Inferior parietal cortex (tissue), 1 donor: ENCODE data around the gene ZNF177.
A peak's percentile ranks its signal among the peaks of the same experiment; 100 is the strongest.
"Not testable (repeated sequence)": the region's sequence is repeated elsewhere in the genome, so short reads cannot be mapped to it uniquely, and the experiment has no call there.

Experiments used
- DNase-seq: peaks from one replicate; pipeline ENCODE4 v3.0.0-alpha.2; 2016; ENCODE audit errors: extremely low spot score

The ZNF177 gene

GRCh38 chr19:9362905-9363304 lies at the start of gene ZNF177:
Gene ZNF177, plus strand, starts transcription at chr19:9363013. Its CDS starts 15,299 bp downstream, at chr19:9378312.
- DNase-seq: peak; percentile 8

GRCh38 chr19:9313756-9314155 lies 49.1 kb upstream of the ZNF177 start:
- DNase-seq: no peak

- no peak for DNase-seq
These were observed 41.5 kb upstream of the ZNF177 start for GRCh38 chr19:9321338-9321737.

GRCh38 chr19:9321756-9322155 lies 41.1 kb upstream of the ZNF177 start:
- not testable (repeated sequence) for DNase-seq

- not testable (repeated sequence) for DNase-seq
These were observed 40.6 kb upstream of the ZNF177 start for GRCh38 chr19:9322201-9322600.

- peak; percentile 89 for DNase-seq
These were observed 39.3 kb upstream of the ZNF177 start for GRCh38 chr19:9323557-9323918.

GRCh38 chr19:9323919-9324583 lies 38.8 kb upstream of the ZNF177 start, which contains the start of gene ZNF559:
Gene ZNF559, plus strand, starts transcription at chr19:9324179. Its CDS starts 14,371 bp downstream, at chr19:9338550.
- DNase-seq: peak; percentile 93

- DNase-seq: no peak
These were observed 38.2 kb upstream of the ZNF177 start for GRCh38 chr19:9324584-9324962.

GRCh38 chr19:9329999-9330398 lies 32.8 kb upstream of the ZNF177 start:
- DNase-seq: no peak

GRCh38 chr19:9342610-9343304 lies 20.1 kb upstream of the ZNF177 start:
- DNase-seq: no peak

GRCh38 chr19:9345005-9345404 lies 17.8 kb upstream of the ZNF177 start:
- DNase-seq: no peak

GRCh38 chr19:9348253-9348652 lies 14.6 kb upstream of the ZNF177 start:
- no peak for DNase-seq

- no peak for DNase-seq
These were observed 14.1 kb upstream of the ZNF177 start for GRCh38 chr19:9348671-9349070.

GRCh38 chr19:9352505-9352904 lies 10.3 kb upstream of the ZNF177 start:
- DNase-seq: no peak

- DNase-seq: no peak
These were observed 9.8 kb upstream of the ZNF177 start for GRCh38 chr19:9353011-9353410.

GRCh38 chr19:9354651-9355050 lies 8.2 kb upstream of the ZNF177 start:
- no peak for DNase-seq

GRCh38 chr19:9370738-9371619 lies 8.2 kb downstream of the ZNF177 start:
- DNase-seq: no peak

GRCh38 chr19:9381361-9381785 lies 18.6 kb downstream of the ZNF177 start:
- DNase-seq: no peak

- DNase-seq: peak; percentile 8
These were observed 44.1 kb downstream of the ZNF177 start for GRCh38 chr19:9406798-9407352.

- no peak for DNase-seq
These were observed 45.0 kb downstream of the ZNF177 start for GRCh38 chr19:9407827-9408226.

GRCh38 chr19:9413240-9413954 lies 50.6 kb downstream of the ZNF177 start:
- no peak for DNase-seq
